GM18520 (cell line): Measurements from ENCODE around the gene CDSN.

Experiments used
- ATAC-seq: cut with Tn5 transposase; IDR thresholded peaks from one replicate; pipeline ENCODE4 v1.9.1; 2021; ENCODE audit not compliant: unreplicated experiment

CDSN gene

DNA sequence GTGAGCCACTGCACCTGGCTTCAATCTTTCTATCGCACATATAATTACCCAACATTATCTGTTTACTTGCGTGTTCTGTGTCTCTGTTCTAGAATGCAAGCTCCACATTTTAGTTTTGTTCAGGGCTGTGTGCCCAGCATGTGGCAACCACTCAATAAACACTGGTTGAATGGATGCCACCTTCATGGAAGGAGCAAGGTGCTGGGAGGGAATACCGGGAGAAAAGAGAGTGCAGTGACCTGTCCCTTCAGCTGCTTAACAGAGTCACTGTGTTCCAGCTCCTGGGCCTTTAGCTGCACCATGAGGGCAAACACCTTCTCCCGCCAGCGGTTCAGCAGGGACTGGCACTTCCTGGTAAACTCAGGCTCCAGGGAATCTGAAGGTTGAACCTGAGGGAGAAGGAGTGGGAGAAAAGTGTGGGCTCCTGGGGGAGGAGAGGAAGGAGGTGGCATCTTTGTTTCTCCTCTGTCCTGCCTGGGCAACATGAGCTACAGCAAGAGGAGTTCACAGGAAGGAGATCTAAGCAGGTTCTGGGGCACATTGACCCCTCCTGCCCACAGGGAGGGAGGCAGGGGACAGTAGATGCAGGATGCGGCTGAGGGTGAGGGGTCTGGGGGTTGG, 29.7 kb upstream of the CDSN start:
- ATAC-seq = no peak

- ATAC-seq = no peak
Measured at GRCh38 chr6:31145386-31145785, 25.1 kb upstream of the CDSN start.

GRCh38 chr6:31144970-31145340, 24.7 kb upstream of the CDSN start:
- no peak for ATAC-seq

DNA sequence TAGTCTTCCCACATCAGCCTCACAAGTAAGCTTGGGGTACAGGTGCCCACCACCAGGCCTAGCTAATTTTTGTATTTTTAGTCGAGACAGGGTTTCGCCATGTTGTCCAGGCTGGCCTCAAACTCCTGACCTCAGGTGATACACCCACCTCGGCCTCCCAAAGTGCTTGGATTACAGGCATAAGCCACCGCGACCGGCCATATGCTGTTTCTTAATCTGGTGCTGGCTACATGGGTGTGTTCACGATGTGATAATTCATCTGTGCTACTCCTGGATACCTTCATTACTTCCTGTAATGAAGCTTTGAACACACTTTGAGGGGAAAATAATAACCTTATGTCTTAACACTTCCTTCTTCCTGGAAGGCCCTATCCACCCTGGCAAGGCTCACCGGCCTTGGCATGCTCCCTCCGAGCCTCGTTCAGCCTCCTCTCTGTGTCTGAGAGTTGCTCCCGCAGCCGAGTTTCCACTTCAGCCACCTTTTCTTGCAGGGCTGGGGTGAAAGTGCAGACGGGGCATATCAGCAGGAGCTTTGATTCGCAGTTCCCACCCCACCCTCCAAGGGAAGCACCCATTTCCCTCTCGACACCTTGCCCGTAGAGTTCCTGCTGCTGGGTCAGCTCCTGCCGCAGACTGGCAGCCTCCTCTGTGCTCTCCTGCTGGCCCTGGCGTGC, 24.2 kb upstream of the CDSN start:
- ATAC-seq = no peak

GRCh38 chr6:31143148-31143547, 22.9 kb upstream of the CDSN start:
- no peak for ATAC-seq

DNA sequence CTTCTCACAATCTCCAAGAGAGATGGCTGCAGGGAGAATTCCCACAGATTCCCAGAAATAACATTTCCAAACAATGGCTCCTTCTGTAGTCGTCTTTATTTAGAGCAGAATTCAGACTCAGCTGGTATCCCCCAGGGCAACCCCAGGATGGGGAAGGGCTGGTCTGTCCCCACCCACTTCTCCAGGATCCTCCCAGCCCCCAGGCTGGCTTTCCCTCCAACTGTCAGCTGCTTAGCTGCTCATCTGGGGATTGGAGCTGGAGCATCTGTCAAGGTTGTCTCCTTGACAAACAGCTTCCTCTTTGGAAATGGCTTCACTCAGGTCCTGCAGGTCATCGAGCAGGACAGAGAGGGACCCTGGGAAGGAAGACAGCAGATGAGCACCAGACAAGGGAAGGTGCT, 22.1 kb upstream of the CDSN start:
- ATAC-seq = no peak

DNA sequence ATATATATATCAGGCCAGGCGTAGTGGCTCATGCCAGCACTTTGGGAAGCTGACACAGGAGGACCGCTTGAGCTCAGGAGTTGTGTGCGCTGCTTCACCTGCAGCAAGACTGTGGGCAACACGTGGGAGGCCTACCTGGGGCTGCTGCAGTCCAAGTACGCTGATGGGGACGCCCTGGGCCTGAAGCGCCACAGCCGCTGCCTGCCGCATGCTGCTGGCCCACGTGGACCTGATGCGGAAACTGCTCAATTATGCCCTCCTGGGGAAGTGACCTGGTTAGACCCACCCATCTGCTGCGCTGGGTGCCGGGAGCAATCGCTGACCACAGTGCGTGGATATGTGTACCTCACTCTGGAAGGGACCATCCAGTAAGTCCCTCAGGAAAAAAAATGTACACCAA, 20.4 kb upstream of the CDSN start:
- ATAC-seq = no peak

- ATAC-seq = no peak
Measured at GRCh38 chr6:31139599-31139998, 19.4 kb upstream of the CDSN start.

GRCh38 chr6:31138982-31139381, 18.7 kb upstream of the CDSN start, which contains the start of gene PSORS1C2:
PSORS1C2 (minus strand) TSS chr6:31139066; CDS start chr6:31139026, 40 bp downstream.
- no peak for ATAC-seq

GRCh38 chr6:31135710-31136109, 15.5 kb upstream of the CDSN start:
- no peak for ATAC-seq

GRCh38 chr6:31132806-31133205, 12.6 kb upstream of the CDSN start:
- ATAC-seq = no peak

- ATAC-seq = no peak
Measured at GRCh38 chr6:31131595-31131994, 11.3 kb upstream of the CDSN start.

- ATAC-seq = no peak
Measured at GRCh38 chr6:31130751-31131150, 10.5 kb upstream of the CDSN start.

DNA sequence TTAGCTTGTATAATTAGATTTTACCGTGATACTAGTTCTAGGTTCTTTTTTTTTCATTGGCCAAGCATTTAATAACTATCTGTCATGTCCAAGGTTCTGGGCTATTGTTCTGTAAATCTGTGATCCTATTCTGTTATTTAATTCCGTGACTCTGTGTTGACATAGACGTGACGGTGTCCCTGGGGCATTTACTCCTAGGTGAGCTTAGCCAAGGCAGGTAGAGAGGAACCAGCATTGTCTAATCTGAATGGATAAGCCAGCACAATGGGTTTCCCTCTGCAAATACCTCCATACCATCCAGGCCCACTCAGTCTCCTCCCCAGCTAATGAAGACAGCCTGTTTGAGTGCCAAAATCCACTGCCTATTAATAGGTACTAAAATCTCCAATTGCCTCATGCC, 8.9 kb upstream of the CDSN start:
- ATAC-seq = no peak

DNA sequence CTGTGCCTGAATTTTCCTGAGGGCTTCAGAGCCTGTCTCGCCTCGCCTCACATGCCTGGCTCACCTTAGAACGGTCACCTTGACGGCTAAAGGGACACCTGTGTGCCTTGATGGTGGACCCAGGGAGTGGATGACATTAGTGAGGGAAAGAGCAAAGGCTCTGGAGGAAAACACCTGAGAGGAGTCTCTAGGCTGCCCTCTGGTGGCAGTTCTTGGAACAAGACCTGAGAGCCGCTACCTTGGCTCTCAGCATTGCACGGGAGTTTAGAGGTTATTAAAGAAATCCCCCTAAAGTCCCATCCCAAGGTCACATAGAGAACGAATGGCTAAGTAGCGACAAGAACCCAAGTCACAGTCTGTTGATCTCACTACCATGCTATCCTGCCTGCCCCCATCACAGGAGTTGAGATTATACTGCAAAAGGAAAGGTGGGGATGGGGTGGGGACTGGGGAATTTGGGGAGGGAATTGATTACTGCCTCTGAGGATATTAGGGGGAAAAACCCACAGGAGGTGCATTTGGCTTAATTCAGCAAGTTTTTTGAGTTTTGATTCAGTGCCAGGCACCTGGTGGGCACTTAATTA, 7.9 kb upstream of the CDSN start:
- no peak for ATAC-seq

DNA sequence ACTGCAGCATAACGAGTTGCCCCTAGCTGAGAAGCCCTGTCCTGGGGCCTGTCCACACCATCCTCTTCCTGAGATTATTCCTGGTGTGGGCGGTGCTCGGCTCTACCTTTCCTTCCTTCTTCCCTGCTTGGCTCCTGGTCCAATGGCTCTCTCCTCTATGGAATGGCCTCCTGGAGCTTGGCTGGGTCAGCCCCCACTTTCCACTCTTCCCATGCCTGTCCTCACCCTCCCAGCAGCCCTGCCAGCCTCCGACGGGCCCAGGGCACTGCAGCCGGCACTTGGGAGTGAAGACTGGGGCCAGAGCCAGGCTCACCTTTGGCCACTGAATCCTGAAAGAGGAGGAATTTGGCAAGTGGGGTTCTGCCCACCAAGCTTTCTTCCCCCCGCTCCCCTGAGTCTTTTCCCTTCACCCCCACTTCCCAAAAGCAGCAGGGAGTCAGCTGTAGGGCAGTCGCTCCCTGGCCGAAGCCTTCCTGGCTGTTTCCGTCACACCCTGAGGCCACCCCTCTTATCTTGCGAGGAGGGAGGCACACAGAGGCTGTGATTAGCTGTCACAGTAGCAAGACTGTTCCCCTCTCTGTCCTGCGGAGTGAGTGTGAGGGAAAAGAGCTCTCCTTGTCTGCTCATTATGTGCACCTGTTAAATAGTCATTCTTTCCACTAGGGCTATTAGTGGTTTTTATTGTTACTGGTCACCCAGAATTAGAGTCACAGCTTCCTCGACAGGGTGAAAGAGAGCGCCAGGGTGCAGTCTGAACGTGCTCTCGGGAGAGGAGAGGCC, 6.3 kb upstream of the CDSN start:
- no peak for ATAC-seq

DNA sequence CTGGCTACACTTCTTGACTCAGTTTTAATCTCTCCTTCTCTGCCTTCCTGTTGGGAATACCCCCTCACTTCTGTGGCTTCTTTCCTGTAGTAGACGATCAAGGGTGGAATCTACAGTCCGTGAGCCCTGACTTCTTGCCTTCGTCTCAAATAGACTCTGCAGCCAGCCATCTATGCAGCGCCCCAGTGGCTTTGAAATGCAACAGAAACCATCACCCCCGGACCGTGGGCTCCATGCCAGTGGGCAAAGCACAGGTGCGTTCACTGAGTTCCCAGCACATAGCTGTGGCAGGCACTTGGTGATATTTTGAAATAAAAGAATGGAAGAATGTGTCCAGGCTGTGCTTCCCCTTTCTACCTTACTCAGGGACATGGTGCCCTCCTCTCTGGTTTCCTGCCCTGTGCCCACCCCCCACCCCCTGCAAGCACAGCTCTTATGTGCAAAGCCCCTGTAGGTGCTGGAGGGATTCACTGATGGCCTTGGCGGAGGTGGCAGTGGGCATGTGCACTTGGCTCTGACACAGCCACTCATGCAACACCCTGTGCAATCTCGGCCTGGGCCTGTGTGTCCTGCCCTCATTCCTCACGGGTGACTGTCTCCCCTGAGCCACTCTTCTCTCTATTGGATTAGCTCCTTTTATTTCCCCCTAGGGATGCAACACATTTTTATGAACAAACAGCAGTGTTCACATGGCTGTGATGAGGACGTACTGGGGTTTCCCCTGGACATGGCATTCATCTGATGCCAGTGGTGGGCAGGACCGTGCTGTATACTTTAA, 5.5 kb upstream of the CDSN start:
- ATAC-seq = no peak

DNA sequence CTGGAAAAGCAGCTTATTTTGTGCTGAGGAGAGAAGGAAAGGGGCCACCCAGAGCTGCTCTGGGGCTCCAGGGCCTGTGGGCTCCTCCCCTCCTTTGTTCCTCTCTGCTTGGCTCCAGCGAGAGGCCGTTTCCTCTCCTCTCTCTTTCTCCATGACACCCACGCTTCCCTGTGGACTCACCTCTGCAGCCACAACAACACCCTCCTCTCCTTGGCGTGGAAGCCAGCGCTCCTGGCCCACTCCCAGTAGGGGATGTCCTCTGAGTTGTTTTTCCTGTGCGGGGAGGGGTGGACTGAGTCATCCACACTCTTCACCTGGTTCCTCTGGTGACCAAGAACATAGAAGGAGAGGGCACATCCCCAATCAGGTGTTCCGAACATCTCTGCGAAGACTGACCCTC, 4.9 kb upstream of the CDSN start:
- ATAC-seq = no peak

DNA sequence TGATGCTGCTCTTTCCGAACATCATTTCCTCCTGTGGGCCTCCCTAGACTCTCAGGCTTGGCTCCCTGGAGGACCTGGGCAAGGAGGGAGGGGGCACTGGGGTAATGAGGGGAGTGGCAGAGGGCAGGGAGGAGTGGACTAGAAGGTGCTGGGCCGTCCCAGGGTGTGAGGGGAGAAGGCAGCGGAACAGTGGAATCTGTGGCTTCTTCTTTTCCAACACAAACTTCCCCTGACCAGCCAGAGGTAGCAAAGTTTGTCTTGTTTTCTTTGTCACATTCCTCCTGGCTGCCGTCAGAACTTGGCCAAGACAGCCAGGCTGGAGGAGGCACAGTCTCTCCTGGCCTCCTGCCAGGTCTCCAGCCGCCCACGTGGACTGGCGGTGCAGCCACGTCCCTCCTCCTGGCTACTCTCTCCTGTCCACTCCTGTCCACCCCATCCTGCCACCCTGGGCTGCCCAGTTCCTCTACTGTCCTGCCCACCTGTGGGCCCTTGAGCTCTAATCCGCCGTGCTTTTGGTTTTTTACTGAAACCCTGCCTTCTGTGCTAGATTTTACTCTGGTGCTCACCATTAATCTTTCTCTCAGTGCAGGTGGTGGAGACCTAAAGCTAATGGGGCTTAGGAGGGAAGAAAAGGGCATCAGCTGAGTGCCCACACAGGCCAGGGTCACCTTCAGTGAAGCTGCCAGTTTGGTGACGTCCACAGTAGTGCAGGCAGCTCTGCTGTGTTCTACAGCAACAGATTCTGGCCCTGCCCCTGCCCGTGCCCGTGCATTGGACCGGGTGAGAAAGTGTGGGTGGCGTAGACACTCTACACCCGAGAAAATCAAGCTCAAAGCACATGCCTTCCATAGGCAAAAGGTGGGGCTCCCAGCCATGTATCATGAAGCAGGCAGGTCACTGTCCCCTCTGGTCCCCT, 2.8 kb upstream of the CDSN start:
- ATAC-seq = no peak
